Measurements from ENCODE around the gene GFRA3. TPM values are rescaled to one million over a fixed set of nuclear protein-coding genes. Genes with fewer than 3 reads are reported as not detected.

The GFRA3 gene
- total RNA-seq, 1 donor from 2014 or later = 0.48 TPM

- DNase-seq (ENCODE audit: low spot score) = no peak
- intact Hi-C loops (cut with DNase I) = no loop called here
Measured at GRCh38 chr5:138212828-138213160, 61.6 kb downstream of the GFRA3 start.

- DNase-seq (ENCODE audit: low spot score) = no peak
- intact Hi-C loops (cut with DNase I) = no loop called here
Measured at GRCh38 chr5:138210985-138211384, 63.4 kb downstream of the GFRA3 start.

Other genes starting within 250 kb of the GFRA3 start
- gene FAM13B, start 241.5 kb downstream of the GFRA3 start, total RNA-seq = 26.5 TPM
- not detected for gene WNT8A, start 190.6 kb downstream of the GFRA3 start, total RNA-seq
- gene NME5, start 135.2 kb downstream of the GFRA3 start, total RNA-seq = 2.0 TPM
- 31.9 TPM for gene BRD8, start 96.0 kb downstream of the GFRA3 start, total RNA-seq
- 0.16 TPM for gene KIF20A, start 95.5 kb downstream of the GFRA3 start, total RNA-seq
- 17.9 TPM for gene CDC23, start 61.3 kb downstream of the GFRA3 start, total RNA-seq
- gene CDC25C, start 57.2 kb upstream of the GFRA3 start, total RNA-seq = 0.19 TPM
- gene FAM53C, start 63.6 kb upstream of the GFRA3 start, total RNA-seq = 23.8 TPM
- gene KDM3B, start 78.1 kb upstream of the GFRA3 start, total RNA-seq = 48.5 TPM
- 10.8 TPM for gene REEP2, start 164.4 kb upstream of the GFRA3 start, total RNA-seq
- gene EGR1, start 190.9 kb upstream of the GFRA3 start, total RNA-seq = 66.8 TPM

Data from cardiac septum (tissue), 1 donor.